Limb (tissue), 2 donors: ENCODE results near the gene PRDM16.

Experiments
- DNase-seq, 2 donors: peaks; one replicate each; pipeline ENCODE4 v3.0.0-alpha.2; 2016; ENCODE audit errors: extremely low spot score in 2 of 2

Gene PRDM16

DNA sequence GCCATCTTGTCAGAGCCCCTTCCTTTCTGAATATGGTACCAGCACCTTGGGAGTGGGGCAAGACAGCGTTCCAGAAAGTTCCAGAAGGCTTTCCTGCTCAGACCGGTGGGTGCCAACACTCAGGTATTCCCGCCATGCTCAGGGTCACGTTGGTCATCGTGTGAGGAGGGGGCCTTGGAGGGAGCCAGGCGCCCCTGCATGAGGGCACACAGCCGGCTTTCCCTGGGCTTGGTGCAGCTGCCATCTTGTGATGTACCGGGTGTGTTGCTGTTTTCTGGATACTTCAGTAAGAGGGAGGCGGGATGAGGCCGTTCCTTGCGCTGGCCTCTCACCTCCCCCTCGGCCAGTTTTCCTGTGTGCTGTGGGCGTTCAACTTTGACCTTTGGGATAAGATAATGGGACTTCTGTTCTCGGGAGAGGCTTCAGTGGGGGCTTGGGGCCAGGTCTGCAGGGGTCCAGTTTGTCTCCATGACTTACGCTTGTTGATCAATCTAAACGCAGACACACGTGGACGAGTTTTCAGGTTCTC is 69.7 kb downstream of the PRDM16 start:
- DNase-seq = no peak

DNA sequence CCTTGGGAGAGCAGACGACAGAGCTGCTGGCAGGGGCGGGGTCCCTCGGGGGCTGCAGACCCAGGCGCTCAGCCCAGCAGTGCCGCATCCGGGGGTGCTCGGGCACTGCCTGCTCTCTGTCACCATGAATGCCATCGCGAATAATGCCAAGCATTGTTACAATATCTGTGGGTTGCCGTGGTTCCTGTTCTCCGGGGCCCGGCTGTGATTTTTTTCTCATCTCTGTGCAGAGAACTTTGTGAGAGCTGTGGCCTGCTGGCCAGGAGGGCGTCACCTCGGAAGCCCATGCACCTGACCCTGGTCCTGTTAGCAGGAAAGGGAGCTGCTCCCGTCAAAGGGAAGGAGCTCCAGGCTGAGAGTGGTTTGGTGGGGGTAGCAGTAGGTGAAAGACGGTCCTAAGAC is 70.4 kb downstream of the PRDM16 start:
- no peak for DNase-seq

DNA sequence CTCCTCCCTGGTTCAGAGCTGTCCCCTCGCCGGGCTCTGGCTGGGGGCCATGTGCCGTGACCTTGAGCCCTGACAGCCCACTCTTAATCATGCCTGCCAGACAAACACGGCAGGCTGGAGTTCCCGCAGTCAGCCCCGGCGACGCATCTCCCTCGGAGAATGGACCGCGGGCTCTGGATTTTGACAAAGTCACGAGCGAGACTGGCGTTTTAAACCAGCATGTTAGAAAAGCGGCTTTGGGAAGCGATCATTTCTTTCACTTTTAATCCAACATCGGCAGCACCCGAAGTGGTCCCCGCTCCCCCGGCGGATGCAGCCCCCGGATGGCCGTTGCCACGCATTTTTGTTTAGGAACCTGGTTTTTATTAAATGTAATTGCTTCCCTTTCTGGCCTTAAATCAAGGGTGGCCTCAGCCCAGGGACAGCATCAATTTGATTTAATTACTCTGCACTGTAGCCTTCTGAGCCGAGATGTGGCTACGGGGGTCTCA is 70.9 kb downstream of the PRDM16 start:
- no peak for DNase-seq

DNA sequence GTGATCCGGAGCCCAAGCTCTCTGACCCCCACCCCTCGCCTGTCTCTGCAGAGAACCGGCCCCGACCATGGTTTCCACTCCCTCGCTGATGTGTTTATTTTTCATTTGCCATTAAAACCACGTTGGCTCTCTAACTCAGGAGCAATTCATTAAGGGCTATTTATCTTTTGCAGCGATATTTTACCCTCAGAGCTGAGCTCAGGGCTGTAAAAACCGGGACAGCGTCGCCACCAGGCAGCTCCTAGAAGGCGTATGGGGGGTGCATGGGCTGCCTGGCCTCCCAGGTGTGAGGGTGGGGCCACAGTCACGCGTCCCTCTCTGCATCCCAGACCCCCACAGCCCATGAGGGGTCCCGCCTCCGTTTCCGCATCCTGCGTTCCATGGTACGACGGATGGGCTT is 71.4 kb downstream of the PRDM16 start:
- no peak for DNase-seq

DNA sequence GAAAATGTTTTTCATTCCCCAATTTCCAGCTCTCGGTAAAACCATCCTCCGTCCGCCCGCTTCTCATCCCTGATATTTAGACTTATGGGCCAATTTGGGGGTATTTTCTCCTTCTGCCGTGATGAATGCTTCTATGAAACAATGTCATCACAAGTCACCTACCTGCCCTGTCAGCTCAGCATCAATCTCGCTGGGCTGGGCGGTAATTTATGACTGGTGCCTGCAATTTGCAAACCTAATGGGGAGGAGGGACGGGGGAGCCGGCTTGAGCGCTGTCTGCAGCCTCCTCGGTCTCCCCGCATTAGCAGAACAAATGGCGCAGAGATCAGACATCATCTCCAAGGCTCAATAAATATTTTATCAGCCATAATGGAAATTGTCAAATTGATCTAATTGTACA is 72.1 kb downstream of the PRDM16 start:
- no peak for DNase-seq

DNA sequence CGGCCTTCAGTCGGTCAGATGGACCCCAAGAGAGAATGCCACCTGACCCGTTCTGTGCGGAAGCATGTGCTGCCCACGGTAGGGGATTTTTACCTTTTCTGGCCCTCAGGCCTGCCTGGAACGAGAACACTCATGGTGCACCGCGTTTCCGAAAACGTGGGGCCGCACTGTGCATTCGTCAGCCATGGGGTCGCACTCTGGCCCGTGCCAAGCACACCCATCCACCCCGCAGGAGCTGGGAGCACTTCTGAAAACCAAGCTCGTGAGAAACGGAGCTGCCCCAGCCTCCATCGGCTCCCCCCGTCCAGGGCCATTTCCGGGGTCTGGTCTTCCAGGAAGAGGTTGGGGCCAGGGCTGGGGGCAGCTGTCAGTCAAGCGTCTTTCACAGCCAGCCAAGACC is 72.8 kb downstream of the PRDM16 start:
- DNase-seq = no peak

DNA sequence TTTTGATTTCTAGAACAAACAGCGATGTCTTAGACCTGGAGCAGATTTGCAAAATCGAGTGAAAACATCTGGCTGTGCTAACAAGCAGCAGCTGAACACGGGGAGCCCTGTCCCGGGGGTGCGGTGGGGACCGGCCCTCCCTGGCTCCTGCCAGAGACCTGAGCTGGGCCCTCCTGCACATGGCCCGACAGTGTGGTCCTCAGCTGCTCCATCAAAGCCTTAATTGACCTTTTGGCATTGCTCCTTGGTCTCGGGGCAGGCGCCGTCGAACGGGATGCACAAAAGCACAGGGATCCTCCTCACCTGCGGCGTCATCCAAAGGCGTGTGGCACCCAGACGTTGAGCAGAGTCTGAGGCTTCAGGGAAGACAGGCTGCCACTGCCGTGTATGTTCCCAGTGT is 73.2 kb downstream of the PRDM16 start:
- DNase-seq = no peak

DNA sequence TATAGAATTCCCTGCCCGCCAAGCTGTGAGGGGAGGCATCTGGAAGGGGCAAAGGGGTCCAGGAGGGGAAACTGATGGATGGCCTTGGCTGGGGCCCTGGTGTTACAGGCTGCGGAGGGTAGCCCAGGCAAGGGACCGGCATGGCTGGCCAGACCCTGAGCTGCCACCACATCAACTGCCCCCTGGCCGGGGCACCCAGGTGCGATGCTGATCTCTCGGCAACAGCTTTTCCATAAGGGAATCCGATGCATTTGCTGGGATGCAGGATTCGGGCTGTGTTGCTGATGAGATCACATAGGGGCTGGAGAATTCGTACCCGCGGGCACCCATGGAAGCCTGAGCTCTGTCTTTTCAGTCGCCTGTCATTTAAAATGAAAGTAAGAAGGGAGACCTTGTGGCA is 73.7 kb downstream of the PRDM16 start:
- DNase-seq = no peak

DNA sequence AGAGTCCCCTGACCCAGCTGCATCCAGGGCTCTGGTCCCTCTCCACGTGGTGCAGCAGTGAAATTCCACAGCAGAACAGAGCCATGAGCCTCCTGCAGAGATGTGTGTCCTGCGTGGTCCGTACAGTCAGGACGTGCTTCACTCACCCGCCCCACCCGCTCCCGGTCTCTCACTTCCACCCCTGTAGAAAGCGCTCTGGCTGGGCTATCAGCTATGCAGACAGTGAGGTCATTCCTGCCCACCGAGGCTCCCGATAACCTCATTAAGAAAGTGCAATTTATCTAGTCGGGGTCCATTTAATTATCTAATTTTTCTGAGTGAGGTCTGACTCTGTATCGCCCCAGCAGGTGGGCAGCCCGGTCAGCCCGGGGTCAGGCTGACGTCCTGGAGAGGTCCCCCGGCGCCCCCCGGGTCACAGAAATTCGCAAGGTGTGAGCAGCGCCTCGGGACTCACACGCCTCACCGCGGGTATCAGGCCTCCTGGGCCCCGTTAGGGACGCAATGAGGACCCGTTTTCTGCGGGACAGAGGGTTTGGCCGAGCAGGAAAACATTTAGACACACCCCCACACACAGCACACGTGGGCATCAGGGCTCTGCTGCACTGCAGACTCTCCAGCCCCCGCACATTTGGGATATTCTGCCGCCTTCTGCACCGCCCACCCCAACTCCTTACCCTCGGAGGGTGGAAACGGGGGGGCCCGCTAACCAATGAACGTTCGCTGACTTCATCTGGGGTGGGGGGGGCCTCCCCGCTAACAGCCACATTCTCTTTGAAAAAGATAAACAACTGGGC is 76.7 kb downstream of the PRDM16 start:
- DNase-seq = no peak

DNA sequence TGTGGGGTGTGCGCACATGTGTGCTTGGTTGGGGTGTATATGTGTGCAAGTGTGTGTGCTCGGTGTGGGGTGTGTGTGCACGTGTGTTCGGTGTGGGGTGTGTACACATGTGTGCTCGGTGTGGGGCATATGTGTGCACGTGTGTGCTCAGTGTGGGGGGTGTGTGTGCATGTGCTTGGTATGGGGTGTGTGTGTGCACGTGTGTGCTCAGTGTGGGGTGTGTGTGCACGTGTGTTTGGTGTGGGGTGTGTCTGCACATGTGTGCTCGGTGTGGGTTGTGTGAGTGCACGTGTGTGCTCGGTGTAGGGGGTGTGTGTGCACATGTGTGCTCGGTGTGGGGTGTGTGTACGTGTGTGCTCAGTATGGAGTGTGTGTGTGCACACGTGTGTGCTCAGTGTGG is 77.5 kb downstream of the PRDM16 start:
- DNase-seq = no peak

DNA sequence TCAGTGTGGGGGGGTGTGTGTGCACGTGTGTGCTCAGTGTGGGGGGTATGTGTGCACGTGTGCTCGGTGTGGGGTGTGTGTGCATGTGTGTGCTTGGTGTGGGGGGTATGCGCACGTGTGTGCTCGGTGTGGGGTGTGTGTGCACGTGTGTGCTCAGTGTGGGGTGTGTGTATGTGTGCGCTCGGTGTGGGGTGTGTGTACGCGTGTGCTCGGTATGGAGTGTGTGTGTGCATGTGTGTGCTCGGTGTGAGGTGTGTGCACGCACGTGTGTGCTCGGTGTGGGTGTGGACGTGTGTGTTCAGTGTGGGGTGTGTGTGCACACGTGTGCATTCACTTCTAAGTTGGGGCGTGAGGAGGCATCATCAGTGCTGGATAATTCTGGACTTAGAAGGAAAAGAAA is 77.9 kb downstream of the PRDM16 start:
- DNase-seq = no peak

DNA sequence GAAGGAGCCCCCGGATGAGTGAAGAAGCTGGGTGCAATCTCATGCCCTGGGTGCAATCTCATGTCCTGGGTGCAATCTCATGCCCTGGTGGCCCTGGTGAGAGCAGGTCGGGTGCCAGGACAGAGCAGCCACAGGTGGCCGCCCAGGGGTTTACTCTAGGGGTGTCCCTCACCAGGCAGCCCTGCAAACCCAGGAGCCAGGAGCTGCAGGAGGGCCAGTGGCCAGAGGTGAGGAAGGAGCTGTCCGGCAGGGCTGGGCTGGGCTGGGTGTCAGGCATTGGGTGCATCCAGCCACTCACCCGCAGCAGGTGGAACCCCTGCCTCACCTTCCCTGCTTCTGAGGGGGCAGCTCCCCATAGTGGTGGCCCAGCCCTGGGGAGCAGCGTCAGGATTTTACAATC is 79.2 kb downstream of the PRDM16 start:
- no peak for DNase-seq

DNA sequence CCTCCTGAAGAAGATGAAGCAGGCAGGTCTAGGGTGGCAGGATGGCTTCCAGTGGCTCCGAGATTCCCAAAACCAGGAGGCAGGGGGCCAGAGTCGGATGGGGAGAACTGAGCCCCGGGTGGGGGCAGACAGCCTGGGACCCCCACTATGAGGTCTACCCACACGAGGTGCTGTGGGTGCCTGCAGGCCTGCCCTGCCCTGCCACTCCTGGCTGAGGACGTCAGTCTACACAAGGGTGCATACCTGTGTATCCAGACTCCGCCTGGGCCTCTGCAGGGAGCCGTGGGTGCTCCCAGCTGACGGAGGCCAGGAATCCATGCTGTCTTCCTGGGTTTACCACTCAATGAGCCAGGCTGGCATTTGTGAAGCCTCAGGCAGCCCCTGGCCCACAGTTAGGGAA is 80.3 kb downstream of the PRDM16 start:
- DNase-seq = no peak

DNA sequence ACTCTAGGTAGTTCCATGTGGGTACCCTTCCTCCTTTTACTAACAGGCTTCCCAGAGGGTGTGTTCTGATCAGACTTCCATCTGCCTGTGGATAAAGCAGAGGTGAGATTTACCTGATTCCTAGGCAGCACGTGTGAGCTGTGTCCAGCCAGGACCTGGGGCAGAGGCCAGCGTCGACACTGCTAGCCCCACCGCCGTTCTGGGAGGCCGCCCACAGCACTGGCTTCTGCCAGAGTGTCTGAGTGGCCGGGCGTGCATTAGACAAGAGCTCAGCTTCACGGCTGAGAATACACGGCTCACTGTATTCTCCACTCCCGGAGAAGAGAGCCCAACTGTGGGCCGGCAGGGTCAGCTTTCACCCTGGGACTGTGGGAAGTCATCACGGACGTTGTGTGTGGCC is 82.5 kb downstream of the PRDM16 start:
- no peak for DNase-seq

DNA sequence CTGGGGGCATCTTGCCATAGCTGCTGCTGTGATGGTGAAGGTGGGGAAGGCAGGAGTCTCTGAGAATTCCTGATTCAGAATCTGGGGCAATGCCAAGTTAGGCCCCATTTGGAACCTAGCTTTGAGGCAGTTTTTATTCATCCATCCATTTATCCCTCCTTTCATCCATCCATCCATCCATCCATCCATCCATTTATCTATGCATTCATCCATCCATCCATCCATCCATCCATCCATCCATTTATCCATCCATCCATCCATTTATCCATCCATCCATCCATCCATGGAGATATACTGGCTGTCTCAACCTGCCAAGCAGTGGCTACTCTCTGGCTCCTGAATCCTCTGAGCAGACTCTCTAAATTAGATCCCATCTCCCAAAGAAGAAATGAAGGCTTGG is 83.1 kb downstream of the PRDM16 start:
- no peak for DNase-seq

DNA sequence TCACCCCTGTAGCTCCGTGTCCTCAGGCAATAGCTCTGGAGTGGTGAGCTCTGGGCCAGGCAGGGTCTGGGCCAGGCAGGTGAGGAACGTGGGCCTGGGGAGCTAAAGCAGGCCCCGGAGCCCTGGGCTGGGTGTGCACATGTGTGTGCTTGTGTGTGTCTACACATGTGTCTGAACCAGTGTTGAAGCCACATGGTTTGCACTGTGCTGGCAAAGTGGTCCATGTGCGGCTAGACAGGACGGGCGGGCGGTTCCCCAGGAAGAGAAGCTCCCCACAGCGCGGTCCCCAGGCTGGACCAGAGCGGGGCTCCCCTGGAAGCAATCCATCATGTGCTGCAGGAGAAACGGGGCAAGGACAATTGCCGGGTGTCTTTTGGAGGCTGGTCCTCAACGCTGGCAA is 84.2 kb downstream of the PRDM16 start:
- DNase-seq = no peak

DNA sequence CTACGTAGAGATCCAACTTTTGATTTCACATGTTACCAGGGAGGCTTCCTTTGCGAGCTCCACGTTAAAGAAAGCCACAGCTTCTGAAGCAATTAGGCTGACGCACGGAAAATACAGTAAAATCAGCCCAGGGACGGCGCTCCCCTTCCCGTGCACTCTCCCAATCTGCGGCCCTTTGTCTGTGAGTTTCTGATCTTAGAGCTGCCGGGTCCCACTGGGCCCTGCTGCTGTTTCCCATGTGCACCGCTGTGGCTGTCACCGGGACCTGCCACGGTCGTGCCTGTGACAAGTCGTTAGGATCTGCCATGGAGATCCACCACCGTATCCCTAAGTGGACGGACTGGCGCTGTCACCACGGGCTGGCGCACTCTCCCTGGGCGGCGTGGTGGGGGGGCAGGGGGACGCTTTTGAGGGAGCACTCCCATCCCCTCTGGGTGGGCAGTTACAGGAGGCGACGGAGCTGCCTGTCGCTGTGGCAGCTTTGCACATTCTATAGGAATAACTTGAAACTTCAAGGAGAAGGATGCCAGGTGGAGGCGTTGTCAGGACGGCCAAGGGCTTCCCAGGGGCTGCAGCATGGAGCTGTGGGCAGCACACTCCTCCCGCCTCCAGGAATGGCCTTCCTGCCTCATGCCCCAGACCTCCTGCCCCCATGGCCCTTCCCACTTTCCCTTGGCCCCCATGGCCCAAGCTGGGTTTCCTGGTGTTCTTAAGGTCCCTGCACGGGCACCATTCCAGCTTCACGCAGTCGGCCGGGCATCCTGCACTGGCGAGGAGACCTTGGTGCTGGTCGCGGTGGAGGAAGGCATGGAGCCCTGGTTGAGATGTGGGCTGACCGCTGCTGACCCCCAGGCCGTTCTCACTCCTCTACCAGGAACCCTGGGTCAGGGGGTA is 85.1 kb downstream of the PRDM16 start:
- no peak for DNase-seq

DNA sequence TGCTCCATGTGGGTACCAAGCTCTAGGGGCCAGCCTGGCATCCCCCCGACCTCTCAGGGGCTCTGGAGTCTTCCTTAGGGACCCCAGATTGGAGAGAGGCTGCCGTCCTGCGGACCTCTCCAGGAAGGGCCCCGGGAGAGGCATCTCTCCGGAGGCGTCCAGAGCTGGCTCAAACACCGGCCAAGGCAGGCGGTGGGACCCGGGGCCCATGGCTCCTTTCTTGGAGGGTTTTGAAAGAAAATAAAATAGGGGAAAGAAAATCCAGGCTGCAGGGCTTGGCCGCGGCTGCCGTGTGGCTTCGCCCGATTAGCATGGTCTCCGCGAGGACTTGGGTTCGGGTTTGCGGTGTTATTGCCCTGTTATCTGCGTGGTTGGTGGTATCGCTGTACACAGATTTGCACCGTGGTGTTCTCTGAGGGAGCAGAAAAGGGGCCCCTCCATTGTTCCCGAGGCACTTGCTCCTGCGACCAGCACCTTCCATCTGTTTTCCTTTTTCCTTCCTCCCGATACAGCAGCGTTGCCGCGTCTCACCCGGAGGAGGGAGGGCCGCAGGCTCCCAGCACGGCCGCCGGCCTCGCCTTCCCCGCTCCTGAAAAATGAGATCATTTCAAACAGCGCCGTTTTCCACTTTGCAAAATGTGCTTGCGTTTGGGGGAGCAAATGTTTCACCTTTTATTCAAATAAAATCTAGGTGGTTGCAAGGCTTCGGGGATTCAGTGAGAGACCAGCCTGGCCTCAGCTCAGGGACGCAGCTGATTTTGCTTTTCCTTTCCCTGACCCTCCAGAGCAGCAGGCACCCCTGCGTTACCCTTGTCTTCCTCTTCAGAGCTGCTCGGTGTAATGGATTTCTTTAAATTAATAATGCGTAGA is 86.3 kb downstream of the PRDM16 start:
- DNase-seq = peak in 1 of 2 donors; percentile 4

DNA sequence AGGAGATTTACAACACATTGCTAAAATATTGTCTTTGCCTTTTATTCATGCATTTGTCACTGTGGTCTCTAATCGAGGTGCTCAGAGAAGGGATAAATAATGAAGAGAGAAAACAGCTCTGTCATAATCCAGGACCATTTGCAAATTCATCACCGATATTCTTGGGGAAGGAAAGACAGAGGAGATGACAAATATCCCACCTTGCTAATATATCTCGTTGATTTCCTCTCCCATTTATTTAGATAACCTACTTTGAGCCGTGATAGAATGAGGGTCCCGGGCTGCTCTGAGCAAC is 86.9 kb downstream of the PRDM16 start:
- DNase-seq = no peak

DNA sequence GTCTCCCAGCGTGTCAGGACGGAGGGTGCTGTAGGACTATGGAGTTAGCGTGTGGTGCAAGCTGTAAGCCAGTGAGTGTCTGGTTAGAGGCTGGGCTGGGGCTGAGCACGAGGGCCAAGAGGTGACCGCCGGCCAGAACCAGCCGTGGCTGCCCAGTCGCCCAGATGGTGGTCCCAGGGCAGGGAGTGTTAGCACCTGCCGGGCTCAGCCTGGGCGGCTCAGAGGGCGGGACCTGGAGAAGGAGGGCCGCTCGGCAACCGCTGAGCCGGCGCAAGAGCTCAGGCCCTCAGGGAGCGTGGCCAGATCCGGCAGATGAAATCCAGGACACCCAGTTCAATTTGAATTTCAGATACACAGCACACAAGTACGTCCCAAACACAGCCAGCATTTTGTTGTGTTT is 87.9 kb downstream of the PRDM16 start:
- DNase-seq = no peak

DNA sequence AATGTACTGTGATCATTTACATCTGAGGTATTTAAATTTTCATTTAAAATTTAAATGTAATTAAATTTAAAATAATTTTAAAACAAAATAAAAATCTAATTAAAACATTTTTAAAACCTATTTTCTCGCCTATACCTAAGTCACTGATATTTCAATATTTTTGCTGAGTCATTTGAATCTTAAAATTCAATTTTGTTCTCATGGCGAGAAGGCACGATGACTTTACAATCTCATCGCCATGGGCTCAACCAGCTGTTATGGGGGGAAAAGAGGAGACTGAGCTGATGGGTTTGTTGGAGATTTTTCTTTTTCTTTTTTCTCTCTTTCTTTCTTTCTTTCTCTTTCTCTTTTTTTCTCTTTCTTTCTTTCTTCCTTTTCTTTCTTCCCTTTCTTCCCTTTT is 89.3 kb downstream of the PRDM16 start:
- DNase-seq = no peak

DNA sequence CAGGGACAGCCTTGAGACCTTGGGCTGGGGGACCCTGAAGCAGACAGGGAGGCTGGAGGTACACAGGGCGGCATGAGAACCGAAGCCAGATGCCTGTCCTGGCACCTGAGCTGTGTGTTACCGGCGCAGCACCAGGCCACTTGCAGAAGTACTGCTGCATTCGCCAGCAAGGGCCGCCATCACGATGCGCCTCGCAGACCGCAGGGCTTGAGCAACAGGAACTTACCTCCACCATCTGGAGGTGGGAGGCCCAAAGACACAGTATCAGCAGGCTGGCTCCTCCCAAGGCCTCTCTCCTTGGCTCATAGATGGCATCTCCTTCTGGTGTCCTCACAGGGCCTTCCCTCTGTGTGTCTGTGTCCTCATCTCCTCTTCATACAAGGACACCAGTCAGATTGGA is 90.1 kb downstream of the PRDM16 start:
- DNase-seq = no peak
